HEK293T (cell line): ENCODE results near the gene EFL1.

Experiments
- ARNT ChIP-seq: fragments of 450-650 bp; IDR thresholded peaks from 2 replicates; pipeline ENCODE4 v1.6.1; 2017; ENCODE audit warnings: mild to moderate bottlenecking
- ELF4 ChIP-seq: fragments of 450-650 bp; IDR thresholded peaks from 2 replicates; pipeline ENCODE4 v1.6.1; 2017; ENCODE audit warnings: antibody characterized with exemption
- FOXA1 ChIP-seq: fragments of 450-650 bp; IDR thresholded peaks from 2 replicates; pipeline ENCODE4 v1.6.1; 2016; ENCODE audit warnings: mild to moderate bottlenecking
- FOXM1 ChIP-seq: fragments of 450-650 bp; IDR thresholded peaks from 2 replicates; pipeline ENCODE4 v1.6.1; 2017; ENCODE audit warnings: mild to moderate bottlenecking, borderline replicate concordance
- L3MBTL2 ChIP-seq: fragments of 450-650 bp; conservative IDR thresholded peaks from 2 replicates; pipeline ENCODE4 v1.6.1; 2016; ENCODE audit warnings: mild to moderate bottlenecking
- SP1 ChIP-seq: fragments of 450-650 bp; IDR thresholded peaks from 2 replicates; pipeline ENCODE4 v1.6.1; 2017
- SUZ12 ChIP-seq: fragments of 450-650 bp; IDR thresholded peaks from 2 replicates; pipeline ENCODE4 v1.6.1; 2016; ENCODE audit warnings: mild to moderate bottlenecking
- TARDBP ChIP-seq: fragments of 450-650 bp; IDR thresholded peaks from 2 replicates; pipeline ENCODE4 v1.6.1; 2016
- ZNF384 ChIP-seq: fragments of 450-650 bp; IDR thresholded peaks from 2 replicates; pipeline ENCODE4 v1.6.1; 2016

DNA sequence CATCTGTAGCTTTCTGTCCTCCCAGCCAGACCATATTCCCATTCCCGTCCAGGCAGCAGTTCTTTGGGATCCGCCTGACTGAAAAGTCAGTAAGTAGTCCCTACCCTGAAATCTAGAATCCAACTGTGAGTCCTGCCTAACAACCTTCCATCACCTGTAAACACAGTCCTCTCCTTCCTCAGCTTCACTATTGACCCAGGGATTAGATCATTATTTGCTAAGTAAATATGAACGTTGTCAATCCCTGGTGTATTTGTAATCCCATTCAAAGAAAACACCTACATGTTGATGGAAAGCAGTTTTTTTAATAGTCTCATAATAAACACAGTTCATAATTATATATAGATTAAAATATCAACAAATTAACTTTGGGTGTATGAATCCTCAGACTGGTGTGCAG, 816 bp upstream of the EFL1 start:
- no peak for TF ChIP-seq ELF4
- no peak for TF ChIP-seq SUZ12
- peak; percentile 24; the same call in 1 of the 2 replicates for TF ChIP-seq FOXA1
- TF ChIP-seq ZNF384: no peak
- no peak for TF ChIP-seq FOXM1
- no peak for TF ChIP-seq ARNT
- no peak for TF ChIP-seq SP1
- TF ChIP-seq TARDBP: no peak
- TF ChIP-seq L3MBTL2: no peak
